ENCODE data around the gene TRAK1. TPM values are rescaled to one million over a fixed set of nuclear protein-coding genes. Genes with fewer than 3 reads are reported as not detected.

The TRAK1 gene
- total RNA-seq, 1 donor: 36.9 TPM

DNA sequence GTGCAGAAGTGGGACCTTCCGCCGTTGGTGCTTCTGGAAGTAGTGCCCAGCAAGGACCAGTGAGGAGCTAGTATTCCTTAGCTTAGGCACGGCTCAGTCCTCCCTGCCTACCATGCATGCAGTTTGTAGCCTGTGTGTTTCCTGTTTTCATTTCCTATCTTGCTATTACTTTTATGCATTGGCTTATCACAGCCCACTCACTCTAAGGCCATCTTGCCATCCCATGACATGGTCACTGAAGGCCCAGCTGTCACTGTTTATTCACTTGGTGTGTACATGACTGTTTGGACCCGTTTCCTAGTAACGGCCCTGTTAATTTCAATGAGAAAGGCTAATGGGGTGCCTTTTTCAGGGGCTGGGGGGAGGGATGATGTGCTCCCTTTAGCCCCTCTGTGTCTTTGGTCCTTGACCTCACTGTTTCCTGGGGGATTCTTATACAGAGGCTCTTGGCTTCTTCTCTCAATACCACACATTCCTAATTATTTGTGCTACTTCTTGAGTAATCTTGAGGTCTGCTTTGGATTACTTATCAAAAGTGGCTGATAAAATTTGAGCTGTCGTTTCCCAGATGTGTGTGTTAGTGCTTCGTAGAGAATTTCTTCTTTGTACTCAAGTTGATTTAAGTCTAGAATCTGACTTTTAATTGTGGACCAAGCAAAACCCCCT lies 24.5 kb upstream of the TRAK1 start:
- DNase-seq (ENCODE audit: low read depth in 2 of 3, low spot score in 2 of 3): peak in 2 of 3 donors; percentile 46 to 81

GRCh38 chr3:42067326-42067725 lies 23.8 kb upstream of the TRAK1 start:
- DNase-seq (ENCODE audit: low read depth in 2 of 3, low spot score in 2 of 3): peak in 2 of 3 donors; percentile 53 to 84

GRCh38 chr3:42068303-42069088 lies 22.7 kb upstream of the TRAK1 start:
- DNase-seq (ENCODE audit: low read depth in 2 of 3, low spot score in 2 of 3): no peak

DNA sequence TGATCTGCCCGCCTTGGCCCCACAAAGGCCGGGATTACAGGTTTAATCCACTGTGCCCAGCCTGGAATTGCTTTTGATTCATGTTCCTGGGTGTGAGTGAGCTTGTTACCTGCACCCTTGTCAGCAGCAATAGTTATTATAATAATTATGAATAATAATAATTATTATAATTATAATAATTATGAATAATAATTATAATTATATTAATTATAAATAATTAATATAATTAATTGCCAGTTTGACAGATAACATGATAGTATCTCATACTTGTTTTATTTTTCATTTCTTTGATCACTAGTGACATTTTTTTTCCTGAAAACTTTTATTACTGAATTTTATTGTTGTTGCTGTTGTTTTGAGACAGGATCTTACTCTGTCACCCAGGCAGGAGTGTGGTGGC lies 21.1 kb upstream of the TRAK1 start:
- no peak for DNase-seq (ENCODE audit: low read depth in 2 of 3, low spot score in 2 of 3)

DNA sequence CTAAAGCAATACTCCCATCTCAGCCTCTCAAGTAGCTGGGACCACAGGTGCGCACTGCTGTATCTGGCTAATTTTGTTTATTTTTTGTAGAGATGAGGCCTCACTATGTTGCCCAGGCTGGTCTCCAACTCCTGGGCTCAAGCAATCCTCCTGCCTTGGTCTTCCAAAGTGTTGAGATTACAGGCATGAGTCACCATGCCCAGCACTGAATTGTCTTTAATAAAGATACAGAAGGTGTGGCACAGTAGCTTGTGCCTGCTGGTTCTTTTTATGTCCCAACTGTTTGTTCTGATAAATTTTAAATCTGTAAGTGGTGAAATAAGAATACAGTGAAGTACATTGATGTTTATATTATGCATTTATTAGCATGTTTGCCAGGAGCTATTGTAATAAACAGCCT lies 20.6 kb upstream of the TRAK1 start:
- DNase-seq (ENCODE audit: low read depth in 2 of 3, low spot score in 2 of 3): no peak

GRCh38 chr3:42071904-42072812 lies 19.0 kb upstream of the TRAK1 start:
- peak in 2 of 3 donors; percentile 67 to 72 for DNase-seq (ENCODE audit: low read depth in 2 of 3, low spot score in 2 of 3)

DNA sequence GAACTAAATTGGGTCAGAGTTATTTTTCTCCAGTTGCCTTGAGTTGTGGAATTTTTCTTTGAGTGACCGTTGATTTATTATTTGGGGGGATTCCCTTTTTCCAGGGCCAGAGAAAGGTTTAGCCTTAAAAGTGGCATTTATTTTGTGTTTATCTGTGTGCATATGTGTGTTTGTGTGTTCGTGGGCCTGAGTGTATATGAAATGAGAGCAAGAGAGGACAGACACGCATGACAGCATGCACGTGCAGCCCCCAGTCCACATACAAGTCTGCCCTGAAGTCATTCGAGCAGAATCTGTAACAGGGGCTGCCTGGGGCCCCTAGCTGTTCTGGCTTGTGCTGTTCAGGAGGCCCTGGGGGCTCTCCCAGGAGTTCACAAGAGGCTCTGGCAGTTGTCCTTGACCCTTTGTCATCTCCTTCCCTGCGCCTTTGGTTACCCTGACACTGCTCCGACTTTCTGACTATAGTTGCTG lies 18.3 kb upstream of the TRAK1 start:
- DNase-seq (ENCODE audit: low read depth in 2 of 3, low spot score in 2 of 3): no peak

DNA sequence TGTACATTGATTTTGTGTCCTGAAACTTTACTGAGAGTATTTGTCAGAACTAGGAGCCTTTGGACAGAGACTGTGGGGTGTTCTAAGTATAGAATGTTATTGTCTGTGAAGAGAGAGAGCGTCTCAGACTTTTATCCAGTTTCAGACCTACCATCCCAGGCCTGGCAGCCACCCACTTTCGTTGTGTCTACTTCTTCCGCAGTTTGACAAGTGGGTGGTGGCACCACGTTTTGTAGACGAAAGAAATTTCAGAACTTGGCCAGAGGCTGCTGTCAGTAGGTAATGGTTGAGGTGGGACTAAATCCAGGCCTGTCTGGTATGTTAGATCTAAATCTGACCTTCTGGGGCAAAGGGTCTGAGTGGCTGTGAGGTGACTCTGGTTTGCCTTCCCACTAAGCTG lies 13.4 kb upstream of the TRAK1 start:
- no peak for DNase-seq (ENCODE audit: low read depth in 2 of 3, low spot score in 2 of 3)

GRCh38 chr3:42078677-42079076 lies 12.5 kb upstream of the TRAK1 start:
- DNase-seq (ENCODE audit: low read depth in 2 of 3, low spot score in 2 of 3): no peak

- DNase-seq (ENCODE audit: low read depth in 2 of 3, low spot score in 2 of 3): no peak
Observed at GRCh38 chr3:42079701-42080452, 11.3 kb upstream of the TRAK1 start.

GRCh38 chr3:42080453-42080872 lies 10.7 kb upstream of the TRAK1 start:
- DNase-seq (ENCODE audit: low read depth in 2 of 3, low spot score in 2 of 3): no peak

- peak in 1 of 3 donors; percentile 33 for DNase-seq (ENCODE audit: low read depth in 2 of 3, low spot score in 2 of 3)
Observed at GRCh38 chr3:42081838-42082473, 9.2 kb upstream of the TRAK1 start.

GRCh38 chr3:42084586-42084985 lies 6.6 kb upstream of the TRAK1 start:
- DNase-seq (ENCODE audit: low read depth in 2 of 3, low spot score in 2 of 3): no peak

GRCh38 chr3:42085641-42086376 lies 5.3 kb upstream of the TRAK1 start:
- DNase-seq (ENCODE audit: low read depth in 2 of 3, low spot score in 2 of 3): no peak

DNA sequence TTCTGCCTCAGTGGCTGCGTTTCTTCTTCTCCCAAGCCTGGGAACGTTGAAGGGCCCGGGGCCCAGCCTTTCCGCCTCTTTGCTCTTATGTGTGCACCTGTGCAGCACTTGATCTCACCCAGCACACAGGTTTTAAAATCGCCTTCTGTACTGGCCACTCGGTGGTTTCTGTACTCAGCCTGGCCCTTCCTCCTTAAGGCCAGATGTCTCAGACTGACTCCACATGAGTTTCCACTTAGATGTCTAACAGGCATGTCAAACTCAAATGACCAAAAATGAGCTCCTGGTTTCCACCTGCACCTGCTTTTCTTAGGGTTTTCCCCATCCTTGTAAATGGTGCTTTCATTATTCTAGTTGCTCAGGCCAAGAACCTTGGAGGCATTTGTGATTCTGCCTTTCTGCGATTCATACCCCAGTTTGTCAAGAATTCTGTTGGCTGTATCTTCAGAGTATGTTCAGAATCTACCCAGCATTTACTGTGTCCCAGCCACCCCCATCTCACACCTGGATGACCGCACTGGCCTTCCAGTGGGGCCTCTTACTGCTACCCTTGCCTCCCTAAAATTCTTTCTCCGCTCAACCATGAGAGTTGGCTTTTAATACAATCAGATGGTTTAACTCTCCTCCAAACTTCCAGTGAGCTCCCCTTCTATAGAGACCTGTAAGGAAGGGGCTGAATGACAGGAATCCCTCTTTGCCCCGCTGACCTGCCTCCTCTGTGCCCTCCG lies 2.2 kb upstream of the TRAK1 start:
- DNase-seq (ENCODE audit: low read depth in 2 of 3, low spot score in 2 of 3): no peak

GRCh38 chr3:42092006-42092405 lies 849 bp downstream of the TRAK1 start:
- DNase-seq (ENCODE audit: low read depth in 2 of 3, low spot score in 2 of 3): no peak

GRCh38 chr3:42094128-42094527 lies 3.0 kb downstream of the TRAK1 start:
- no peak for DNase-seq (ENCODE audit: low read depth in 2 of 3, low spot score in 2 of 3)

- DNase-seq (ENCODE audit: low read depth in 2 of 3, low spot score in 2 of 3): no peak
Observed at GRCh38 chr3:42094691-42095391, 3.7 kb downstream of the TRAK1 start.

Data from hematopoietic multipotent progenitor cell (in vitro differentiated cells).